Measurements from ENCODE around the gene ATPAF2. TPM values are rescaled to one million over a fixed set of nuclear protein-coding genes. Genes with fewer than 3 reads are reported as not detected.

The ATPAF2 gene
- total RNA-seq, 2 experiments from 2014 or later: 32.1 to 33.4 TPM

- DNase-seq (no peak), ATAC-seq (no peak)
- CTCF ChIA-PET: interaction anchor here (1.2 kb wide), 1 partner anchor 97 kb away, joined by 3 read pairs; no protein-coding TSS in a partner anchor
- Mint-ChIP-seq H3K4me1 (no peaks in the 10 kb centered on the region), H3K27ac (no peak overlapping the region), H3K4me3 (no peak overlapping the region), H3K27me3 (no peaks in the 10 kb centered on the region), H3K9me3 (ENCODE audit: low read depth) (no peaks in the 10 kb centered on the region), H3K36me3 (peaks cover 3% of the 10 kb centered on the region)
Measured at GRCh38 chr17:18016426-18016825, 22.5 kb downstream of the ATPAF2 start.

GRCh38 chr17:18015593-18015992 is 23.4 kb downstream of the ATPAF2 start:
- Mint-ChIP-seq H3K27ac (no peak overlapping the region), H3K4me1 (no peaks in the 10 kb centered on the region), H3K4me3 (no peak overlapping the region), H3K27me3 (no peaks in the 10 kb centered on the region), H3K9me3 (ENCODE audit: low read depth) (no peaks in the 10 kb centered on the region), H3K36me3 (peaks cover 3% of the 10 kb centered on the region)
- DNase-seq (no peak), ATAC-seq (no peak)
- CTCF ChIA-PET: interaction anchor here (1.2 kb wide), 1 partner anchor 96 kb away, joined by 3 read pairs; no protein-coding TSS in a partner anchor

DNA sequence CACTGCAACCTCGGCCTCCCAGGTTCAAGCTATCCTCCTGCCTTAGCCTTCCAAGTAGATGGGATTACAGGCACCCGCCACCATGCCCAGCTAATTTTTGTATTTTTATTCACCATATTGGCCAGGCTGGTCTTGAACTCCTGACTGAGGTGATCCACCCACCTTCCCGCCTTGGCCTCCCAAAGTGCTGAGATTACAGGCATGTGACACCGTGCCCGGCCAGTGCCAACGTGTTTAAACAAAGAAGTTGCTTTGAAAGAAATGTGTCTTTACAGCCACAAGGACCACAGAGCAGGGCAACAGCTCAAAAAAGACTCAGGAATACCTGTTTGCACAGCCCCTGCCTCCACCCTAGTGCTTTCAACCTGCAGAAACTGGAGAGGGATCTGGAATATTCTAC is 25.0 kb downstream of the ATPAF2 start:
- ATAC-seq (no peak), DNase-seq (no peak)
- Mint-ChIP-seq H3K4me1 (no peaks in the 10 kb centered on the region), H3K27me3 (no peaks in the 10 kb centered on the region), H3K4me3 (no peak overlapping the region), H3K27ac (no peak overlapping the region), H3K36me3 (peaks cover 3% of the 10 kb centered on the region), H3K9me3 (ENCODE audit: low read depth) (no peaks in the 10 kb centered on the region)
- CTCF ChIA-PET: no interaction called here

DNA sequence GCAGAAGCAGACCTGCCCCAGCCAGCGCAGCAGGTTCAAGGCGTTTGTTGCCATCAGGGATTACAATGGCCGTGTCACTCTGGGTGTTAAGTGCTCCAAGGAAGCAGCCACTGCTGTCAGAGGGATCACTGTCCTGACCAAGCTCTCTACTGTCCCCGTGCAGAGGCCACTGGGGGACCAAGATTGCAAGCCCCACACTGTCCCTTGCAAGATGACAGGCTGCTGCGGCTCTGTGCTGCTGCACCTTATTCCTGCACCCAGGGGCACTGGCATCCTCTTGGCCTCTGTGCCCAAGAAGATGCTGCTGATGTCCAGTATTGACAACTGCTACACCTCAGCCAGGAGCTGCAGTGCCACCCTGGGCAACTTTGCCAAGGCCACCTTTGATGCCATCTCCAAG is 27.7 kb downstream of the ATPAF2 start:
- Mint-ChIP-seq H3K4me3 (no peak overlapping the region), H3K36me3 (peaks cover 3% of the 10 kb centered on the region), H3K27ac (no peak overlapping the region), H3K27me3 (no peaks in the 10 kb centered on the region), H3K9me3 (ENCODE audit: low read depth) (no peaks in the 10 kb centered on the region), H3K4me1 (no peaks in the 10 kb centered on the region)
- CTCF ChIA-PET: no interaction called here
- DNase-seq (no peak), ATAC-seq (no peak)

DNA sequence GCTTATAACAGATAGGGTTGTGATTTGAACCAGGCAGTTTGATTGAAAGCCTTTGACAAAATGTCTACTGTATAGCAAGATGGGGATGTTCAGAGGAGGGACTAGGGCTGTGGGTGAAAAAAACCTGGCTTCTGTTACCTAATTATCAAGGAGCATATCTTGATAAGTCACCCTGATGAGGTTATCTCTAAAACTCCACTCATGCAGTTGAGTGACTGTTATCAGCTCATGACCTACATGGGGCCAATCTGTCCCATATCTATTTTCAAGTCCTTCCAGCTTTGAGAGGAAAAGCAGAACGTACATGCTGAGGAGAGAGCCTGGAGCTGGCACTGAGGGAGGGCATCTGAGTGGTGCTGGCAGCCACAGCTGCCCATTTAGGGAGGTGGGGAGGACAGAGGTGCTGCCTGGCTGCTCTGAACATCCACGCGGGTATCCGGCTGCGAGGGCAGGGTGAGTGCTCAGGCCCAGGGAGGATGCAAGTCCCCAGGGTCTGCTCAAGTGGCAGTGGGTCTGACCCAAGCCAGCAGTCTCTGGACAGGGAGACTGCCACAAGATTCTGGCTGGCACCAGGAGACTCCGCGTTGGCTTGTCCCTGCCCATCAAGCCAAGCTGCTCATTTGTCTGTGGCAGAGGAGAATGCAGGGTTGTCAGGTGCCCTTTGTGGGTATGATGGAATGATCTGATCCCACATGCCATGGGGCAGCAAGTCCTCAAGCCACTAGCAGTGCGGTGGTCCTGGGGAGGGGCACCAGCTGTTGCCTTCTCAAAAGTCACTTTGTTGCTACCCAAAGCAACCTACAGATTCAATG is 29.2 kb downstream of the ATPAF2 start:
- DNase-seq (no peak), ATAC-seq (no peak)
- peaks cover 3% of the 10 kb centered on the region for H3K36me3 Mint-ChIP-seq
- H3K27me3 Mint-ChIP-seq: no peaks in the 10 kb centered on the region
- H3K4me3 Mint-ChIP-seq: no peak overlapping the region
- no peak overlapping the region for H3K27ac Mint-ChIP-seq
- no peaks in the 10 kb centered on the region for H3K9me3 Mint-ChIP-seq (ENCODE audit: low read depth)
- H3K4me1 Mint-ChIP-seq: peaks cover 8% of the 10 kb centered on the region
- CTCF ChIA-PET: no interaction called here

GRCh38 chr17:18008496-18009268 is 30.3 kb downstream of the ATPAF2 start:
- CTCF ChIA-PET: no interaction called here
- H3K4me3 Mint-ChIP-seq: no peak overlapping the region
- peaks cover 3% of the 10 kb centered on the region for H3K36me3 Mint-ChIP-seq
- no peak overlapping the region for H3K27ac Mint-ChIP-seq
- DNase-seq (no peak), ATAC-seq (no peak)
- peaks cover 8% of the 10 kb centered on the region for H3K4me1 Mint-ChIP-seq
- no peaks in the 10 kb centered on the region for H3K9me3 Mint-ChIP-seq (ENCODE audit: low read depth)
- no peaks in the 10 kb centered on the region for H3K27me3 Mint-ChIP-seq

DNA sequence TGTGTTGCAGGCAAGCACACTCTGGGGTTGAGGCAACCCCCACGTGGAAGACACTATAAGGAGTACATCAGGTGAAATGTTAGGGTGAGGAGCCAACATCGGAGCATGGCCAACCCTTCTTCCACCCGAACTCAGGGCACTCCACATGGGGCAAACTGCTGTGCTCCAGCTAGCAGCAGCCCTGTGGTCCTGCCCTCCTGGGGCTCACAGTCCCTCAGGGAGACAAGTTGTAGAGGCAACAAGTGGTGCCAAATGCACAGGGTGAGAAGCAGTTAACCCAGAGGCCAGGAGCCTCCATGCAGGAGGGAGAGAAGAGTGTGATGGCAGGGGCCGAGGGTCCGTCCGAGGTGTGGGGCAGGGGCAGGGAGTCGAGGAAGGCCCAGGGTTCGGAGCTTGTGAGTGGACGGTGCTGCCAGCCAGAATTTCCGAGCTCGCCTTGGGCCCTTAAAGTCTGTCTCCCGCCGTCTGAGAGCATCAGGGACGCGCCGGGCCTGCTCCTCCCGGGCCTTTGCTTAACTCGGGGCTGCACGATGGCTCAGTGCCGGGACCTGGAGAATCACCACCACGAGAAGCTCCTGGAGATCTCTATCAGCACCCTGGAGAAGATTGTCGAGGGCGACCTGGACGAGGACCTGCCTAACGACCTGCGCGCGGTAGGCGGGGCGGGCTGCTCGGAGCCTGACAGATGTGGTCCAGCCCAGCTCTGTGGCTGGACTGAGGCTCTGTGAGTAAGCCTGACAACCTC is 32.3 kb downstream of the ATPAF2 start:
- ATAC-seq (no peak), DNase-seq (no peak)
- no peak overlapping the region for H3K27ac Mint-ChIP-seq
- H3K27me3 Mint-ChIP-seq: no peaks in the 10 kb centered on the region
- peaks cover 8% of the 10 kb centered on the region for H3K4me1 Mint-ChIP-seq
- no peak overlapping the region for H3K4me3 Mint-ChIP-seq
- no peaks in the 10 kb centered on the region for H3K36me3 Mint-ChIP-seq
- H3K9me3 Mint-ChIP-seq (ENCODE audit: low read depth): no peaks in the 10 kb centered on the region
- CTCF ChIA-PET: no interaction called here

DNA sequence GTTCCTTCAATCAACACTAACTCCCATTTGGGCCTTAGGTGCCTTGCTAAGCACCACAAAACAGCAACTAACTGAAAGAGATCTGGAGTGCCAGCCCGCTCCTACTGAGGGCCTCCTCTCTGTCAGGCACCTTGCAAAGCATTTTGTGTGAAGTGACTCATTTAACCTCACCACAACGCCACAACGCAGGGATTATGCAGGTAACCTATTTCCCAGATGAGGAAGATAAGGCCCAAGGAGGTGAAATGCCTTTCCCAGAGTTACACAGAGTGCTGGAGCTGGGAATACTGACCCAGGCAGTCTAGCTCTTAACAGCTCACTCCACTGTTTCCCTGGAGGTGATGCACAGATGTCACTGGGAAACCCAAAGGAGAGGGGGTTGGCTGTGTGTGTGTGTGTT is 33.5 kb downstream of the ATPAF2 start:
- CTCF ChIA-PET: no interaction called here
- Mint-ChIP-seq H3K27ac (no peak overlapping the region), H3K9me3 (ENCODE audit: low read depth) (no peaks in the 10 kb centered on the region), H3K36me3 (no peaks in the 10 kb centered on the region), H3K4me1 (peaks cover 8% of the 10 kb centered on the region), H3K27me3 (no peaks in the 10 kb centered on the region), H3K4me3 (no peak overlapping the region)
- ATAC-seq (peak; percentile 27), DNase-seq (no peak)

DNA sequence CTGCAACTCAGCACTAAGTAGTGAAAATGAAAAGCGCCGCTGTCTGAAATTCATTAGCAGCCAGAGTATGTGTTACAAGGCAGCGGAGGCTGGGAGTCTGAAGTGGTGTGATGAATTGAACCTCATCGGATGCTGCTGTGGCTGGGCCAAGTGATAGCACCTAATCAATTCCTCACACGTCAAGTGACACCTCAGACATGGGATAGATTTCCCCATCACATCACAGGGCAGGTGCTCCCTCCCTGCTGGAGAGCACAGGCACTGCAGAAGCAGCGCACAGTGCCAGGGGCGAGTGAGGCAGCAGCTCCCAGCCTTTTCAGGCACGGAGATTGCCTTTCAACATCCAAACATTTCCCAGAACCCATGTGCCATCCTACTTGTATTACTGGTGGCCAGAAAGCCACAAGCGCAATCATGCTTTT is 34.1 kb downstream of the ATPAF2 start:
- Mint-ChIP-seq H3K9me3 (ENCODE audit: low read depth) (no peaks in the 10 kb centered on the region), H3K27me3 (no peaks in the 10 kb centered on the region), H3K27ac (no peak overlapping the region), H3K4me3 (no peak overlapping the region), H3K4me1 (peaks cover 8% of the 10 kb centered on the region), H3K36me3 (no peaks in the 10 kb centered on the region)
- ATAC-seq (no peak), DNase-seq (no peak)
- CTCF ChIA-PET: interaction anchor here (1.5 kb wide), 1 partner anchor 116 kb away, joined by 3 read pairs; no protein-coding TSS in a partner anchor

- no peaks in the 10 kb centered on the region for H3K9me3 Mint-ChIP-seq (ENCODE audit: low read depth)
Measured at GRCh38 chr17:18004345-18004744, 34.6 kb downstream of the ATPAF2 start.

DNA sequence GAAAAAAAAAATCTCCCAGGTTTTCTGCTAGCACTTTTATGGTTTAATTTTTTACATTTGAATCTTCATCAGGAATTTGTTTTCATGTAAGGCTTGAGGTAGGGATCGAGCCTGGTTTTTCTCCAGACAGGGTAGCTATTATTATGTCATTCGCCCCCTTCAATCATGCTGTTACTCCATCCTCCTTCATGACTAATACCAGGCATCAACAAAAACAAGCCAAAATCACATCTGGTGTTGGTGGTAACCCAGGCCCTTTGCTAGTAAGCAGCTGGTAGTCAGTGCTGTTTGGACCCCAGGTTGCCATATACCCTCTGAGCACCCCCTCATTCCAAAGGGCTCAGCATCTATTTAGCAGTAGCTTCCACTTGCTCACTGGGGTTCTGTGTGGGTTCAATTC is 36.8 kb downstream of the ATPAF2 start:
- Mint-ChIP-seq H3K9me3 (ENCODE audit: low read depth) (no peaks in the 10 kb centered on the region), H3K4me1 (peaks cover 8% of the 10 kb centered on the region), H3K36me3 (no peaks in the 10 kb centered on the region), H3K27ac (no peak overlapping the region), H3K4me3 (no peak overlapping the region), H3K27me3 (no peaks in the 10 kb centered on the region)
- CTCF ChIA-PET: interaction anchor here (0.6 kb wide), 1 partner anchor 18 kb away, joined by 3 read pairs; no protein-coding TSS in a partner anchor
- ATAC-seq (no peak), DNase-seq (no peak)

More at GRCh38 chr17:18004345-18004744, 34.6 kb downstream of the ATPAF2 start:
- H3K4me1 Mint-ChIP-seq: peaks cover 8% of the 10 kb centered on the region
- DNase-seq (no peak), ATAC-seq (no peak)
- CTCF ChIA-PET: interaction anchor here (1.0 to 1.5 kb wide), 2 partner anchors 116 to 363 kb away, joined by 3 read pairs; no protein-coding TSS in a partner anchor
- H3K27me3 Mint-ChIP-seq: no peaks in the 10 kb centered on the region
- no peak overlapping the region for H3K27ac Mint-ChIP-seq
- no peak overlapping the region for H3K4me3 Mint-ChIP-seq
- no peaks in the 10 kb centered on the region for H3K36me3 Mint-ChIP-seq

DNA sequence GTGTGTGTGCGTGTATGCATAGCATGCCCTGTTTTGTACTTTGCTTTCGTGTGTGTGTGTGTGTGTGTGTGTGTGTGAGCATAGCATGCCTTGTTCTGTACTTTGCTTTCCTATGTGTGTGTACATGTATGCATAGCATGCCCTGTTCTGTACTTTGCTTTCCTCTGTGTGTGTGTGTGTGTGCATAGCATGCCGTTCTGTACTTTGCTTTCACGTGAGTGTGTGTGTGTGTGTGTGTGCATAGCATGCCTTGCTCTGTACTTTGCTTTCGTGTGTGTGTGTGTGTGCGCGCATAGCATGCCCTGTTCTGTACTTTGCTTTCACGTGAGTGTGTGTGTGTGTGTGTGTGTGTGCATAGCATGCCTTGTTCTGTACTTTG is 38.9 kb downstream of the ATPAF2 start:
- CTCF ChIA-PET: no interaction called here
- H3K36me3 Mint-ChIP-seq: no peaks in the 10 kb centered on the region
- ATAC-seq (no peak), DNase-seq (no peak)
- H3K4me3 Mint-ChIP-seq: no peak overlapping the region
- H3K4me1 Mint-ChIP-seq: no peaks in the 10 kb centered on the region
- no peak overlapping the region for H3K27ac Mint-ChIP-seq
- no peaks in the 10 kb centered on the region for H3K9me3 Mint-ChIP-seq (ENCODE audit: low read depth)
- no peaks in the 10 kb centered on the region for H3K27me3 Mint-ChIP-seq

DNA sequence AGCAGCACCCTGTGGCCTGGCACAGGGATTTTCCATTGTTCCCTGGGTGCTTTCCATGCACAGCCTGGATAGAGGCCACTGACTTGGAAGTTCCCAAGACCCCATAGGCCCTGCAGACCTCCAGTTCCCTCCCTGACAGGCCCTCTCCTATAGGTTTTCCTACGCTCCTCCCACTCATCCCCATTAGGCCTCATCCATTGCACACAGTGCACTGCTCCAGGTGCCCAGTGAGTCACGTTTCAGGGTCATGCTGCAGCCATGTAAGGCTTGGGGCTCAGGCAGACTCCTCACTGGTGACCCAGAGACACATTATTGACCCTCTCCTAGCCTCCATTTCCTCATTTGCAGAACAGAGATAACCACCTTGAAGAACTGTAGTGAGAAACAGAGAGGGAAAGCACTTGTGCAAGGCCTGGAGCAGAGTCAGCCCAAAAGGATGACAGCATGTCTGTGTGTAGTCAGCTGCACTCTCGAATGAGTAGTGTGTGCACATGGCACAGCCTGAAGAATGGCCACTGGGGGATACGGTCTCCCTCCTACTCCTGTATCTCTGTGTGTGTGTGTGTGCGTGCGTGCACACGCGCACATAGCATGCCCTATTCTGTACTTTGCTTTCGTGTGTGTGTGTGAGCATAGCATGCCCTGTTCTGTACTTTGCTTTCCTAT is 39.5 kb downstream of the ATPAF2 start:
- H3K9me3 Mint-ChIP-seq (ENCODE audit: low read depth): no peaks in the 10 kb centered on the region
- no peaks in the 10 kb centered on the region for H3K4me1 Mint-ChIP-seq
- H3K27ac Mint-ChIP-seq: no peak overlapping the region
- CTCF ChIA-PET: no interaction called here
- H3K4me3 Mint-ChIP-seq: no peak overlapping the region
- DNase-seq: no peak
- no peaks in the 10 kb centered on the region for H3K27me3 Mint-ChIP-seq
- H3K36me3 Mint-ChIP-seq: no peaks in the 10 kb centered on the region
- ATAC-seq: no peak

All from activated CD8-positive, alpha-beta memory T cell treated with anti-CD3 and anti-CD28 coated beads, Interleukin-2, amount 10 ng/mL, durations not matched to agents 7 days and 5 days (primary cell).